Thoracic aorta (tissue), 2 donors: ENCODE data around the gene KIF21B. TPM values are rescaled to one million over a fixed set of nuclear protein-coding genes. Genes with fewer than 3 reads are reported as not detected.

ENCODE experiments used
- ATAC-seq: fragments of 150-250 bp; one replicate; pipeline ENCODE4 v1.8.0; 2017; ENCODE audit warnings: low read depth; ENCODE audit not compliant: insufficient number of reproducible peaks, low FRiP score
- DNase-seq: peaks from one replicate; pipeline ENCODE4 v3.0.0-alpha.2; 2020; ENCODE audit warnings: low spot score
- H3K27ac ChIP-seq, 2 donors: fragments of 200-600 bp; sonication (generic); 1 replicate in 1 of 2; 2 replicates in 1 of 2; pipeline ENCODE4 v1.5.1; 2016; ENCODE audit warnings: mild to moderate bottlenecking in 2 of 2, moderate library complexity in 2 of 2
- H3K27me3 ChIP-seq: fragments of 200-600 bp; sonication (generic); replicated peaks from 2 replicates; pipeline ENCODE4 v1.6.0; 2016; ENCODE audit warnings: mild to moderate bottlenecking; ENCODE audit not compliant: insufficient read depth
- H3K36me3 ChIP-seq: fragments of 200-600 bp; sonication (generic); one replicate; pipeline ENCODE4 v1.5.1; 2016
- H3K4me1 ChIP-seq, 2 donors: fragments of 200-600 bp; sonication (generic); 1 replicate in 1 of 2; 2 replicates in 1 of 2; pipeline versions ENCODE4 v1.5.1 to v1.6.0; 2016; ENCODE audit warnings: low read depth in 2 of 2, mild to moderate bottlenecking in 1 of 2; ENCODE audit not compliant: control insufficient read depth in 1 of 2
- H3K4me3 ChIP-seq: fragments of 200-600 bp; sonication (generic); 2 replicates; pipeline ENCODE4 v1.5.1; 2016; ENCODE audit warnings: mild to moderate bottlenecking
- H3K9me3 ChIP-seq: fragments of 200-600 bp; sonication (generic); 2 replicates; pipeline ENCODE4 v1.5.1; 2016
- CTCF ChIP-seq: fragments of 200-600 bp; sonication (generic); IDR thresholded peaks from one replicate; pipeline ENCODE4 v1.5.1; 2019; ENCODE audit warnings: antibody characterized with exemption
- total RNA-seq, 2 donors: library from RNA; depleted of rRNA; stranded (reverse); fragments of >200 nt; gene quantifications; one replicate each; pipeline versions ENCODE4 v1.1.0 to v1.2.3, GENCODE V29; 2016

KIF21B gene
- total RNA-seq, 2 donors from 2014 or later: 4.2 to 4.7 TPM

GRCh38 chr1:200990114-200990513 lies 33.4 kb downstream of the KIF21B start:
- H3K36me3 ChIP-seq: no peaks in the 10 kb centered on the region
- H3K4me3 ChIP-seq: no peak overlapping the region
- no peak for TF ChIP-seq CTCF
- no peaks in the 10 kb centered on the region for H3K27me3 ChIP-seq
- DNase-seq: no peak
- ATAC-seq: no peak
- no peak overlapping the region for H3K27ac ChIP-seq
- H3K9me3 ChIP-seq: no peaks in the 10 kb centered on the region
- H3K4me1 ChIP-seq: peaks cover 0 to 7% of the 10 kb centered on the region in 2 donors

GRCh38 chr1:200989337-200989736 lies 34.2 kb downstream of the KIF21B start:
- ATAC-seq: no peak
- Histone ChIP-seq H3K4me1 (peaks cover 0 to 7% of the 10 kb centered on the region in 2 donors), H3K4me3 (no peak overlapping the region), H3K27ac (no peak overlapping the region), H3K27me3 (no peaks in the 10 kb centered on the region), H3K9me3 (no peaks in the 10 kb centered on the region), H3K36me3 (no peaks in the 10 kb centered on the region)
- TF ChIP-seq CTCF: no peak
- DNase-seq: no peak

GRCh38 chr1:200988693-200989092 lies 34.8 kb downstream of the KIF21B start:
- ATAC-seq (no peak), DNase-seq (no peak)
- Histone ChIP-seq H3K4me1 (peaks cover 0 to 7% of the 10 kb centered on the region in 2 donors), H3K36me3 (no peaks in the 10 kb centered on the region), H3K27me3 (no peaks in the 10 kb centered on the region), H3K9me3 (no peaks in the 10 kb centered on the region), H3K27ac (no peak overlapping the region), H3K4me3 (no peak overlapping the region)
- TF ChIP-seq CTCF: no peak

- Histone ChIP-seq H3K9me3 (no peaks in the 10 kb centered on the region), H3K27ac (no peak overlapping the region), H3K27me3 (no peaks in the 10 kb centered on the region), H3K4me1 (no peaks in the 10 kb centered on the region), H3K4me3 (no peak overlapping the region), H3K36me3 (no peaks in the 10 kb centered on the region)
- DNase-seq: no peak
- ATAC-seq: no peak
- no peak for TF ChIP-seq CTCF
Observed at GRCh38 chr1:200985481-200985880, 38.0 kb downstream of the KIF21B start.

GRCh38 chr1:200983035-200983561 lies 40.4 kb downstream of the KIF21B start:
- Histone ChIP-seq H3K36me3 (no peaks in the 10 kb centered on the region), H3K4me3 (no peak overlapping the region), H3K27ac (no peak overlapping the region), H3K9me3 (no peaks in the 10 kb centered on the region), H3K27me3 (no peaks in the 10 kb centered on the region), H3K4me1 (no peaks in the 10 kb centered on the region)
- DNase-seq (no peak), ATAC-seq (no peak)
- no peak for TF ChIP-seq CTCF
